GM18508 (cell line): ENCODE data around the gene TCEAL4.
"Not testable (repeated sequence)": the region's sequence is repeated elsewhere in the genome, so short reads cannot be mapped to it uniquely, and the experiment has no call there.

ENCODE experiments used
- ATAC-seq: cut with Tn5 transposase; IDR thresholded peaks from one replicate; pipeline ENCODE4 v1.9.1; 2021; ENCODE audit warnings: moderate number of reproducible peaks; ENCODE audit not compliant: insufficient read depth, unreplicated experiment

Gene TCEAL4

DNA sequence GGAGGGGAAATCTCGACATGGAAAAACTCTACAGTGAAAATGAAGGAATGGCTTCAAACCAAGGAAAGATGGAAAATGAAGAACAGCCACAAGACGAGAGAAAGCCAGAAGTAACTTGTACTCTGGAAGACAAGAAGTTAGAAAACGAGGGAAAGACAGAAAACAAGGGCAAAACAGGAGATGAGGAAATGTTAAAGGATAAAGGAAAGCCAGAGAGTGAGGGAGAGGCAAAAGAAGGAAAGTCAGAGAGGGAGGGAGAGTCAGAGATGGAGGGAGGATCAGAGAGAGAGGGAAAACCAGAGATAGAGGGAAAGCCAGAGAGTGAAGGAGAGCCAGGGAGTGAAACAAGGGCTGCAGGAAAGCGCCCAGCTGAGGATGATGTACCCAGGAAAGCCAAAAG is 1.3 kb downstream of the TCEAL4 start:
- ATAC-seq, result no peak

DNA sequence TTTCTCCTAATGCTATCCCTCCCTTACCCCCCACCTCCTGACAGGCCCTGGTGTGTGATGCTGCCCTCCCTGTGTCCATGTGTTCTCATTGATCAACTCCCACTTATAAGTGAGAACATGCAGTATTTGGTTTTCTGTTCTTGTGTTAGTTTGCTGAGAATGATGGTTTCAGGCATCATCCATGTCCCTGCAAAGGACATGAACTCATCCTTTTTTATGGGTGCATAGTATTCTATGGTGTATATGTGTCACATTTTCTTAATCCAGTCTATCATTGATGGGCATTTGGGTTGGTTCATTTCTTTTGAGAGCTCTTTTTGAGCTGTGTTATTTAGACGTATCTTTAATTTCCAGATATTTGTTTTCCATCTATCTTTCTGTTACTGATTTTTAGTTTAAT is 7.0 kb downstream of the TCEAL4 start:
- not testable (repeated sequence) for ATAC-seq

DNA sequence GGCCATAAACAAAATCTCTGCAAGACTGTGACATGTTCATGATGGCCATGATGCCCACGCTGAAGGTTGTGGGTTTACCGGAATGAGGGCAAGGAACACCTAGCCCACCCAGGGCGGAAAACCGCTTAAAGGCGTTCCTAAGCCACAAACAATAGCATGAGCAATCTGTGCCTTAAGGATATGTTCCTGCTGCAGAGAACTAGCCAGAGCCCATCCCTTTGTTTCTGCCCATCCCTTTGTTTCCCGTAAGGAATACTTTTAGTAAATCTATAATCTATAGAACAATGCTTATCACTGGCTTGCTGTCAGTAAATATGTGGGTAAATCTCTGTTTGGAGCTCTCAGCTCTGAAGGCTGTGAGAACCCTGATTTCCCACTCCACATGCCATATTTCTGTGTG is 9.9 kb downstream of the TCEAL4 start:
- ATAC-seq, result not testable (repeated sequence)

DNA sequence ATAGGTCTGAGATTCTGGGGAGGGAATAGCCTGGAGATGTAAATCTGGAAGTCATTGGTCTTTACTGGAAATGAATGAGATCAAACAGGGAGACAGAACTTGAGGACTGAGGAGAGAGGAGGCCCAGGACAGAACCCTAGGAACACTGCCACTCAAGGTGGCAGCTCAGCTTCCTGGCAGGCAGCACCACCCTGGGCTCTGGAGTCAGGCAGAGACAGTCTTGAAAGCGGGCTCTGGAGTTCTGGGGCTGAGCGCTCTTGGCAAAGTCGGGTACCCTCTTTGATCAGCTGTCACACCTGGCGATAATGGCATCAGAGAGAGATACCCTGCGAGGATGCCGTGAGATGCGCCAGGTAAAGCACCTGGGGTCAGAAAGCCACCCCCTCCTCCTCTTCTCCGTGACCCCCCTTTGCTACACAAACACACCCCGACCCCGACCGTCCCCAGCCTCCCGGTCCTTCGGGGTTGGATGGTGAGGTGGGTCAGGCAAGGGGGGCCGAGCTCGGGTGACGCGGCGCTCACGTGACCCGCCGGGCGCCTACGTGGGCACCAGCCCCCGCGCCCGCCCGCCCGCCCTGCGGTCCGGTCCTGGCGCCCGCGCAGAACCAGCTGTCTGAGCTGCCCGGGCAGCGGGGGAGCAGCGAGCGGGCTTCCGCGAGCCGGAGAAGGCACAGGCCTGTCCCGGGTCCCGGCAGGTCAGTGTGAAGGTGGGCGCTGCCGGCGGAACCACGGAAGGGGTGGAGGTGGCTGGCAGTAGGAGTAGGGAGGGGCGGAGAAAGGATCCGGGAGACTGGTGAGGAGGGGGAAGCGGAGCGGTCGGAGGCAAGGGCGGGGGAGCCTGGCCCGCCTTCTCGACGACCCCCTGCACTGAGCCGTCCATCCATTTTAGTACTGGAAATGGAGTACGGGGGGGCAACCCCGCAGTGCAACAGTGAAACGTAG is 22.3 kb downstream of the TCEAL4 start, which contains the start of gene TCEAL3:
Gene TCEAL3, plus strand, starts transcription at position 600 of the 942 bp plus-strand sequence. CDS start 1,102 bp downstream, outside the sequence.
- no peak for ATAC-seq

DNA sequence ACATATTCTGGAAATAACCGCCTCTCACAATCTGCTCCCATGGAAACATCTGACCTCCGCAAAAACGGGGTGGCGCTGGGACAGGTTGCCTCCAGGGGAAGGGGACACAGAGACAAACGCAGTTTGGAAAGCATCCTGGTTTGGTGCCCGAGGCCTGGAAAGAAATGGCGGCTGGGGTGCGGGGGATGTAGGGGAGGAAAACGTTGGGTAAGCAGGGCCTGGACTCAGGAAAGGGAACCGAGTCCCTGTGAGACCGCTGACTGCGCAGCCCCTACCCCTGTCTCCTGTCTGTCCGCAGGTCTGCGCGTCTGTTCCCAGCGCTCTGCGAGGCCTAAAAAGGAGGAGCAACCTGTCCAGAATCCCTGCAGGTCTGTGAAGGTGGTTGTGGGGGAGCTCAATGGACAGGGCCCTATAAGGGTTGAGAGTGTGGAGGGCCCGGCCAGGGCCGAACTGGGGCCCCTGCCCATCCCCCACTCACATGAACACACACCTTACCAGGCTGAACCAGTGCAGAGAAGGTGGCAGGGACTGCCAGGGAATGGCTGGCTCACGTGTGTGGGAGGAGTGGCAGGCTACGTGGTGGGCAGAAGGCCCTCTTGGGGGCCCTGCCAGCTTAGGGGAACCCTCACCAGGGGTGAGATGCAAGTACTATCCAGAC is 23.1 kb downstream of the TCEAL4 start:
- no peak for ATAC-seq

DNA sequence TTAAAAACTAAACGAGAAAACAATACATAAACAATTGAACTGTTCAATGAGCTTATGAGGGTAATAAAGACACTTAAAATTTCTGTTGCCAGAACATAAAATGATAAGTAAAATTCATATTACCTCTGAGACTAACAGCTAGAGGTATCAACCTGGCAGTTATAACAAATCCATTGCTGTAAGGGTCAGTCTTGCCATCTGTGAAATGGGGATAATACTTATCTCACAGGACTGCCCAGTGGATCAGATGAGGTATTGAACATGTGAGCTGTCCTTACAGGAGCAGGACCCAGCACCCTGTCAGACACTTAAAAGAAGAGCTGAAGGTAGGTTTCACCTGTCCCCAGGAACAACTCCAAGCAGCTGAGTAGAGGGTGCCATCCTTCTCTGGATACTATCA is 25.0 kb downstream of the TCEAL4 start:
- ATAC-seq, result no peak

DNA sequence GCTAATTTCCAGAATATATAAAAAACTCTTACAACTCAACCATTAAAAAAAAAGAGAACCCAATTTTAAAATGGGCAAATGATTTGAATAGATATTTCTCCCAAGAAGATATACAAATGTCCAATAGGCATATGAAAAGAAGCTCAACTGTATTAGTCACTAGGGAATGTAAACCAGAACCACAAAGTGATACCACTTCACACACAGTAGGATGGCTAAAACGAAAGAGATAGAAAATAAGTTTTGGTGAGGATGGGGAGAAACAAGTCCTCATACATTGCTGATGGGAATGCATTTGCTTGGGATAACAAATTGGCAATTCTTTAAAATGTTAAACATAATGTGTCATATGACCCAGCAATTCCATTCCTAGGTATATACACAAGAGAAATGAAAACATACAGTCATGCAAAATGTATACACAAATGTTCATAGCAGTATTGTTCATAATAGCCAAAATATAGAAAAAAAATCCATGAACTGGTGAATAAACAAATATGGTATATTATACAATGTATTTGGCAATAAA is 28.1 kb downstream of the TCEAL4 start:
- no peak for ATAC-seq

DNA sequence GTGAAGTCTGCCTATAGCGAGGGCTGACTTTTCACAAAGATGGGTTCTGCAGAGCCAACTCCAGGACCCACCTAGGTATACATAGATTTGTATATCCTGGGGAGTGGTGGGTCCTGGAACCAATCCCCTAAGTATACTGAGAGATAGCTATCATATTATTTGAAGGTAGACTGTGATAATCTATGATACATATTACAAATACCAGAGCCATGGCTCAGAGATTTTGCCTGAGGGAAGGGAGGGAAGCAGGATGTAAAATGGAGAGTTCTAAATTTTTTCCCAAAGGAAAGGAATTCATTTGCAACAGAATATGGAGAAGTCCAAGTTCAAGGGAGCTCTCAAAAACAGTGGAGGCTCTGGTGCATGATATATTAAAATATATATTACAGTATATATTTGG is 29.7 kb downstream of the TCEAL4 start:
- ATAC-seq, result no peak

DNA sequence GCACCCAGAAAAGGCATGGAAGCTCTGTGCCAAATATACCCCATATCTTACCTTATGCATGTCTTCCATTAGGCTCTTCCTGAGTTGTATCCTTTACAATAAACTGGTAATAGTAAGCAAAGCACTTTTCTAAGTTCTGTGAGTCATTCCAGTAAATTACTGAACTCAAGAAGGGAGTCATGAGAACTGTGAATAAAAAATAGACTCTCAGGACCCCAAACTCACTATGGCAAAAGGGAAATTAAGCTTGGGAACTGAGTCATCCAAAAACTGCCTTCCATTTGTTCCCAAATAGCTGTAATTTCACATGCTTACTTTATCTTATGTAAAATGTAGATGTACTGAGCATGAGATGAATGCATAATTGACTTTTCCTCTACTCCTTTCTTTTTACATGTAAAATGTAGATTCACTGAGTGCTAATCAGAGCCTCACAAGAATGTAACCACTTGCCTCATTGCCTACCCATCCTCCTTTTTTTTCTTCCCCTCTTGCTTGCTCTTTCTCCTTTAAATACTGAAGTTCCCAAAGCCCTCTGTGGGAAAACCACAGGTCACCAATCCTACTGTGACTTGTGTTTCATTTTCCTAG is 30.6 kb downstream of the TCEAL4 start:
- ATAC-seq, result no peak

DNA sequence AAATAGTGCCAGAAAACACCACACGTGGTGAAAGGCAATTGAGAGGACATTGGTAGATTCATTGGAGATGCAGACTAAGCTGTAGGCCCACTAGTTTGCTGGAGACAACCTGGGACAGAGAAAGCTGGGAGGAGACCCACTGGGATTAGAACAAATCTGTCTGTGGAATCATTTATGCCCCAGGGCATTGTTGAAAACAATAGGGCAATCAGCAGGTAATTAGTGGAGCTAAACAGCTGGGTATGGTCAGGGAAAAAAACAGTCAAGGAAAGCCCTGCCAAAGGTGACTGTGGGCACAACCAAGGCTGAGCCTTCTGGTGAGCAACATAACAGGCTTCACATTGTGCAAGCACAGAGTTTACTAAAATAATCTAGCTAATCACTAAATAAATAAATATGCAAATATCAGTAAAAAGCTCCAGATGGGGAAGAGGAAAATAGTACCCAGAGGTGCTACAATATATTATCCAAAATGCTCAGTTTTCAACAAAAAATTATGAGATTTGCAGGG is 31.4 kb downstream of the TCEAL4 start:
- no peak for ATAC-seq

DNA sequence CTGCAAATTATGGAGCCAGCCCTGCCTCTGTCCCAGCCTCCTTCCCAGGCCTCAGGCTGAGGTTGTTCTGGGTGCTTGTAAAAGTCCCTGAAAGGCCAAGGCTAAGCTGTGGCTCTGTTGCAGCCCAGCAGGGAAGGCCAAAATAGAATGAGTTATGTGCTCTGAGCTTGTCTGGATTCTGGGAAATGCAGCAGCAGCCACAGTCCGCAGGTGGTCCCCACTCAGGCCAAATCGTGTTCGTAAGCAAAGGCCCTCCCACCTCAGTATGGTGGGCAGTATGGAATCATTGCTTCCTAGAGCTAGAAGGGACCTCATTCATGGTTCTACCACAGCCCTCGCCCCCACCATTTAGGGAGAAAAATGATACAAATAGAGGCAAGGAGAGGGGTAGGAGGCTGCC is 38.8 kb downstream of the TCEAL4 start:
- no peak for ATAC-seq

DNA sequence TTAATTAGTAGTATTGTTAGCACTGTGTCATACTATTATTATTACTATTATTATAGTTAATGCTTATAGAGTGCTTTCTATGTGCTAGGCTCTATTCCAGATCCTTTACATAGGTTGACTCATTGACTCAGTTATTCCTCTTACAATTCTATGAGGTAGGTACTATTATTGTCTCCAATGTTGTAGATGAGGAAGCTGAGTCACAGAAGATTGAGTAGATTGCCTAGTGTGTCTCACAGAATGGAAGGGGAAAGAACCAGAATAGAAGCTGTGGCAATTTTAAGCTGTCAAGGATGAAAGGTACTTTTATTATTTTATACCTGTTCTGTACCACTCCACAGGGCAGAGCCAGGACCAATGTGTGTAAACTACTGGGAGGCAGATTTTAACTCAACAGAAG is 41.5 kb downstream of the TCEAL4 start:
- no peak for ATAC-seq

DNA sequence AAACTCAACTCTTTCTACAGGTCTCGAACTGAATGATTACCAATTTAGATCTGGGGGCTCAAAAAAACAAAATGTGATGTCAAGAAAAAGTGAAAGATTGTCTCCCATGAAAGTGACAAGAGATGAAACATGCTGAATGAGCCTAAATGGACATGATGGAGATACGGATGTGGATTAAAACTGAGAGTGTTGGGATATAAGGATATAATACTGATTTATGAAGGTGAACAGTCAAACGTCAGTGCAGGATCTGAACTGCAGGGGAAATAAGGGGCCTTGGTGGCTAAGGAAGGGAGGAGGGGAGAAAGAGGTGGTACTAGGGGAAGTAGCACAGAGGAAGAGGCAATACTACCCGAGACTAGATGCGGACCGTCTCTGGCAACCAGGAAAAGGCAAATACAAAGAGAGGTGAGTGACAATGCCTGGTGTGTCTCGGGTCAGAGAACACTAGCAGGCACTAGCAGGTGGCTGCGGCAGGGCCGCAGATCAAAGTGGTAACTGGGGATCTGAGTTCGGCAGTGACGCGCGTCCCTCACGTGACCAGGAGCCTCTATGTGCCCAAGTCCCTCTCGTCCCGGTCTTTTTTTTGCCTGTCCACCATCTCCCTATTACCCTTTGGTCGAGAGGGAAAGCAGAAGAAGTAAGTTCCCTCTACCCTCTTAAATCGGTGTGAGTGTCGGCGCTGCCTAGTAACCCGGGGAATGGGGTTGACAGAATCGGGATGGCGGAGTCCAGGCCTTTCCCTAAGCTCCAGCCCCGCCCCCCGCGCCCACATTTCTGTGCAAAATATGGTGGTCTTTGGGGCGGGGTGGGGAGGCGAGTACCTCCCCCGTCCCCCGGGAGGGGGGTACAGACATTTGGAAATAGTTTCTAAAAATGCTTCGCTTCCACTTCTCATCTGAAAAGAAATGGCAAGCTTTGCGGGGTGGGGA is 43.3 kb downstream of the TCEAL4 start, which contains the start of gene TCEAL1:
Gene TCEAL1, plus strand, starts transcription at position 590 of the 932 bp plus-strand sequence. CDS start 942 bp downstream, outside the sequence.
- ATAC-seq, result peak; percentile 47

DNA sequence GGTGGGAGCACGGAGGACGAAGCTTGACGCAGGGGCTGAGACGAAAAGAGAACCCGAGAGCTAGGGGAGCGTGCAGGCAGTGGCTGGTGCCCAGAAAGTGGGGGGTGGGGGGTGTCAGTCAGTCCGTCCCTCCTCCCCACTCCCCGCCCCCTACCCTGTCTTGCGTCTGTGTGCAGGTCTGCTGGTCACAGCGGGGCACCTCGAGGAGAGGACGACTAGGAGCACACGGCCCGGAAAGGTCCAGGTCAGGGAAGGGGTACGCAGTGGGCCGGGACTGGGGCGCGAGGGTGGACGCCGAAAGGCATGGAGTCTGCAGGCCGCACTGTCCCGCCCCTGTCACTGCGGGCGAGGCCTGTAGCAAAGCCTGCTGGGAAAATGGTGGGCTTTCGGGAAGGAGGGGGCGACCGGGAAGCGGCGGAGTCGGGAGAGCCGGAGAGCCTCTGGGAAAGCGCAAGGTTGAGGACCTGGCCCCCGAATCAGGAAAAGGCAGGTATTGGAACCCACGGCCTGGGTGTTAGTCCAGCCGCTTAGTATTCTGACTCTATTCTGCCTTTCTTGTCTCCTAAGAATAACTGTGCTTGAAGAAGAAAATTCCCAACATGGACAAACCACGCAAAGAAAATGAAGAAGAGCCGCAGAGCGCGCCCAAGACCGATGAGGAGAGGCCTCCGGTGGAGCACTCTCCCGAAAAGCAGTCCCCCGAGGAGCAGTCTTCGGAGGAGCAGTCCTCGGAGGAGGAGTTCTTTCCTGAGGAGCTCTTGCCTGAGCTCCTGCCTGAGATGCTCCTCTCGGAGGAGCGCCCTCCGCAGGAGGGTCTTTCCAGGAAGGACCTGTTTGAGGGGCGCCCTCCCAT is 44.2 kb downstream of the TCEAL4 start:
- no peak for ATAC-seq

DNA sequence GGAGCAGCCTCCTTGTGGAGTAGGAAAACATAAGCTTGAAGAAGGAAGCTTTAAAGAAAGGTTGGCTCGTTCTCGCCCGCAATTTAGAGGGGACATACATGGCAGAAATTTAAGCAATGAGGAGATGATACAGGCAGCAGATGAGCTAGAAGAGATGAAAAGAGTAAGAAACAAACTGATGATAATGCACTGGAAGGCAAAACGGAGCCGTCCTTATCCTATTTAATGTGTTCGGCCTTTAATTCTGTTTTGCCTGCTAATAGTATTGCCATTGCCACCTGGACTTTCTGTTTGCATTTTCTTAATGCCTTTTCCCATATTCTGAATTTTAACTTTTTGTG is 44.8 kb downstream of the TCEAL4 start:
- no peak for ATAC-seq

DNA sequence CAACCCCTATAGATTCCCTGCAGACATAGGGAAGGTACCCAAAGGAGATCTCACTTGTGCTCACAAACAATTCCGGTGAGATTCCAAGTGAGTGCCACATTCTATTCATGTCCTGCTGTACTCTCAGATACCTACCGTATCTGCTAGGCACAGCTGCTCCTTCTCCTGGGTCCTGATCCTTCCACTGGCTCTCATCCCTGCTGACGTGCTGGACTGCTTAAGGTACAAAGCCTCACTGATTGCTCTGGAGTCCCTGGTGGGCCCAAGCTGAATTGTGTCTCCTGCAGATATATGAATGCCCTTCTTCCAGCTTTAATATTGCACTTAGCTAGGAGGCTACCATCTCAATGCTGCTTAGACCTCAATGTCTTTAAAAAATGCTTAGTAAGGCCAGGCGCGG is 45.8 kb downstream of the TCEAL4 start:
- ATAC-seq, result no peak

DNA sequence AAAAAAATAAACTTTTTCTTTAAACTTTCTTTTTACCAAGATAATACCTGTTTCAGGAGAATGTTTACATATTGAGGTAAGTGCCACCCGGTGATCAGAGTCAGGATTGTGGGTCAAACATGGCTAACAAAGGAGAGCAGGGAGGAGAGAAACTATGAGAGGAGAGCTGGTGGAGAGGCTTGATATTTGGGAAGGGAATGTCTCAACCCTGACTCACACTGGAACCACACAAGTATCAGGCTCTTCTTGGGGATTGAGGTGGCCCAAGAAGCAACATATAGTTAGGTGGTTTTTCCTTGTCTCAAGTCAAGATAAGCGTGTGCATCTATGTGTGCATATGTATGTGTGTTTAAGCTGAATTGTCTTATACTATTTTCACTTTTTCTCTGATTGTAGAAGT is 50.1 kb downstream of the TCEAL4 start:
- no peak for ATAC-seq
